Endothelial cell of umbilical vein (primary cell): ENCODE measurements around the gene MEF2A.

ENCODE experiments used
- EZH2 ChIP-seq: IDR thresholded peaks from 2 replicates; pipeline ENCODE4 v1.6.1; 2012; ENCODE audit warnings: borderline replicate concordance, low read depth, mild to moderate bottlenecking, moderate library complexity, low read length, inconsistent platforms; ENCODE audit not compliant: severe bottlenecking
- FOS ChIP-seq: IDR thresholded peaks from 2 replicates; pipeline ENCODE4 v1.6.1; 2011; ENCODE audit warnings: mild to moderate bottlenecking, low read length, moderate library complexity, borderline replicate concordance; ENCODE audit not compliant: insufficient read depth
- JUN ChIP-seq: IDR thresholded peaks from 2 replicates; pipeline ENCODE4 v1.6.1; 2011; ENCODE audit warnings: borderline replicate concordance, low read depth; ENCODE audit not compliant: insufficient read length, insufficient read depth
- MYC ChIP-seq: IDR thresholded peaks from one replicate; pipeline ENCODE4 v1.6.1; 2011; ENCODE audit warnings: mild to moderate bottlenecking, low read depth, low read length
- POLR2A ChIP-seq: IDR thresholded peaks from 2 replicates; pipeline ENCODE4 v1.6.1; 2012; ENCODE audit warnings: low read depth, mild to moderate bottlenecking, control low read depth, low read length
- POLR2AphosphoS5 ChIP-seq: IDR thresholded peaks from 2 replicates; pipeline ENCODE4 v1.6.1; 2012; ENCODE audit warnings: low read depth, mild to moderate bottlenecking, control low read depth, low read length, moderate library complexity; ENCODE audit not compliant: insufficient read depth
- TF ChIP-seq, protein P1 (sequence below), 2 donors: IDR thresholded peaks; 1 replicate in 1 of 2; 2 replicates in 1 of 2; pipeline ENCODE4 v1.5.1; 2011; ENCODE audit warnings: low read length in 2 of 2, mild to moderate bottlenecking in 2 of 2, moderate library complexity in 2 of 2, control low read depth in 1 of 2, inconsistent platforms in 1 of 2, low read depth in 1 of 2; ENCODE audit not compliant: insufficient read depth in 1 of 2; ENCODE audit errors: extremely low read depth in 1 of 2
- TF ChIP-seq, protein P2 (sequence below): IDR thresholded peaks from 2 replicates; pipeline ENCODE4 v1.6.1; 2011; ENCODE audit not compliant: insufficient read depth, insufficient read length

DNA sequence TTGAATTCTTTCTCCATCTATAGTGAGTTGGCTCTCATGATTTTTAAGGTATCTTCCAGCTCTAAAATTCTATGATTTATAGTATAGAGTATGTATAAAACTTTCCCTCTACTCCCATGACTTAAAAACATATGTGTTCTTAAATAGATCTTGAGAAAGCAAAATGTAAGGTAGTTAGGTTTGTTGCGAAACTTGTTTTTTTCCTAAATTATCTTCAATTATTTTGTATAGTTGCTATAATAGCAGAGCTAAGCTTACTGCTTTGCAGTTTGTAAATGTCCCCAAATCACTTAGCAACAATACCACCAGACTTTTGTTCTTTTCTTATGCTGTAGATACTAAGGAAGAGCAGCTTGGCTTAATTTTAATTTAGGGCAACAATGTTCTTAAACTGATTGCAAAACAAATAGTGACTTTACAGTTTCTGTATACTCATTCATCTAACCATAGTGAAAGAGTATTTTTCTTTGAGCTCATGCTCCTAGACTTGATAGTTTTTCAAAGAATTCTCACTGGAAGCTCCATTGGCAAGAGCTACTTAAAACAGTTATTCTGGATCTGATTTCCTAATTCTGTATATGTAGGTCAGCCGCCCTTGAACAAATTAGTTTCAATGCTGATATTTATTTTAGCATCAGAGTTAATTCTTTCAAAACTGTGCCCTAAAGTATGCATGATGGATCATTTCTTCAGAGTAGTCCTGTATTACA, 106.3 kb downstream of the MEF2A start:
- TF ChIP-seq, protein P1, sequence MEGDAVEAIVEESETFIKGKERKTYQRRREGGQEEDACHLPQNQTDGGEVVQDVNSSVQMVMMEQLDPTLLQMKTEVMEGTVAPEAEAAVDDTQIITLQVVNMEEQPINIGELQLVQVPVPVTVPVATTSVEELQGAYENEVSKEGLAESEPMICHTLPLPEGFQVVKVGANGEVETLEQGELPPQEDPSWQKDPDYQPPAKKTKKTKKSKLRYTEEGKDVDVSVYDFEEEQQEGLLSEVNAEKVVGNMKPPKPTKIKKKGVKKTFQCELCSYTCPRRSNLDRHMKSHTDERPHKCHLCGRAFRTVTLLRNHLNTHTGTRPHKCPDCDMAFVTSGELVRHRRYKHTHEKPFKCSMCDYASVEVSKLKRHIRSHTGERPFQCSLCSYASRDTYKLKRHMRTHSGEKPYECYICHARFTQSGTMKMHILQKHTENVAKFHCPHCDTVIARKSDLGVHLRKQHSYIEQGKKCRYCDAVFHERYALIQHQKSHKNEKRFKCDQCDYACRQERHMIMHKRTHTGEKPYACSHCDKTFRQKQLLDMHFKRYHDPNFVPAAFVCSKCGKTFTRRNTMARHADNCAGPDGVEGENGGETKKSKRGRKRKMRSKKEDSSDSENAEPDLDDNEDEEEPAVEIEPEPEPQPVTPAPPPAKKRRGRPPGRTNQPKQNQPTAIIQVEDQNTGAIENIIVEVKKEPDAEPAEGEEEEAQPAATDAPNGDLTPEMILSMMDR (IDR thresholded peaks at IDR 0.05; ENCODE audit: extremely low read depth in 1 of 2, insufficient read depth in 1 of 2, low read depth in 1 of 2, low read length in 2 of 2) = no peak
- TF ChIP-seq POLR2AphosphoS5 (no peak), MYC (no peak), POLR2A (no peak), JUN (no peak), EZH2 (no peak), FOS (no peak)
- TF ChIP-seq, protein P2, sequence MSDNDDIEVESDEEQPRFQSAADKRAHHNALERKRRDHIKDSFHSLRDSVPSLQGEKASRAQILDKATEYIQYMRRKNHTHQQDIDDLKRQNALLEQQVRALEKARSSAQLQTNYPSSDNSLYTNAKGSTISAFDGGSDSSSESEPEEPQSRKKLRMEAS = no peak
